GM23338 (cell line): Measurements from ENCODE around the gene OPRPN. TPM values are rescaled to one million over a fixed set of nuclear protein-coding genes. Genes with fewer than 3 reads are reported as not detected.

Experiments
- ATAC-seq: fragments of 200-7000 bp; cut with Tn5 transposase; 3 replicates; pipeline ENCODE4 v1.9.1; 2020
- DNase-seq: peaks from one replicate; pipeline ENCODE4 v3.0.0-alpha.2; 2015; ENCODE audit warnings: low spot score
- H2AFZ ChIP-seq: fragments of 200-600 bp; sonication (generic); 2 replicates; pipeline ENCODE4 v1.8.0; 2016; ENCODE audit warnings: antibody characterized with exemption, mild to moderate bottlenecking, moderate library complexity
- H3F3A ChIP-seq: fragments of 200-600 bp; sonication (generic); replicated peaks from 2 replicates; pipeline ENCODE4 v1.8.0; 2017; ENCODE audit warnings: antibody characterized with exemption, mixed run types, low read depth
- H3K27ac ChIP-seq: fragments of 200-600 bp; sonication (generic); 2 replicates; pipeline ENCODE4 v1.6.1; 2016; ENCODE audit warnings: low read depth
- H3K27me3 ChIP-seq: fragments of 200-600 bp; sonication (generic); 2 replicates; pipeline ENCODE4 v1.8.0; 2016; ENCODE audit warnings: mild to moderate bottlenecking, mixed run types, moderate library complexity; ENCODE audit not compliant: insufficient read depth
- H3K36me3 ChIP-seq: fragments of 200-600 bp; sonication (generic); 2 replicates; pipeline ENCODE4 v1.8.0; 2016; ENCODE audit warnings: mild to moderate bottlenecking; ENCODE audit not compliant: insufficient read depth
- H3K4me1 ChIP-seq: fragments of 200-600 bp; sonication (generic); 2 replicates; pipeline ENCODE4 v1.8.0; 2016; ENCODE audit warnings: mild to moderate bottlenecking, moderate library complexity; ENCODE audit not compliant: insufficient read depth
- H3K4me2 ChIP-seq: fragments of 200-600 bp; sonication (generic); 2 replicates; pipeline ENCODE4 v1.7.1; 2017; ENCODE audit warnings: mixed run types
- H3K4me3 ChIP-seq: fragments of 200-600 bp; sonication (generic); 2 replicates; pipeline ENCODE4 v1.6.1; 2016; ENCODE audit warnings: mixed run types
- H3K79me2 ChIP-seq: fragments of 200-600 bp; sonication (generic); replicated peaks from 2 replicates; pipeline ENCODE4 v1.8.0; 2017; ENCODE audit warnings: mild to moderate bottlenecking; ENCODE audit not compliant: insufficient read depth
- H3K9me2 ChIP-seq: fragments of 200-600 bp; sonication (generic); 2 replicates; pipeline ENCODE4 v1.8.0; 2017; ENCODE audit not compliant: insufficient read depth
- H4K20me1 ChIP-seq: fragments of 200-600 bp; sonication (generic); replicated peaks from 2 replicates; pipeline ENCODE4 v1.8.0; 2017; ENCODE audit warnings: mild to moderate bottlenecking; ENCODE audit not compliant: insufficient read depth
- H3K27ac Mint-ChIP-seq: 2 replicates; pipeline ENCODE4 v1.8.0; 2020; ENCODE audit warnings: inconsistent platforms, mild to moderate bottlenecking, moderate library complexity, mixed read lengths
- H3K27me3 Mint-ChIP-seq: 3 replicates; pipeline ENCODE4 v1.8.0; 2022; ENCODE audit warnings: low read depth, mild to moderate bottlenecking, moderate library complexity, mixed read lengths, inconsistent platforms; ENCODE audit not compliant: insufficient read depth, poor library complexity
- H3K36me3 Mint-ChIP-seq: 3 replicates; pipeline ENCODE4 v1.8.0; 2021; ENCODE audit warnings: low read depth, mild to moderate bottlenecking, inconsistent platforms, moderate library complexity, mixed read lengths
- H3K4me1 Mint-ChIP-seq: 3 replicates; pipeline ENCODE4 v1.8.0; 2020; ENCODE audit warnings: mild to moderate bottlenecking, inconsistent platforms, mixed read lengths
- H3K4me3 Mint-ChIP-seq: 3 replicates; pipeline ENCODE4 v1.8.0; 2021; ENCODE audit warnings: moderate library complexity, mild to moderate bottlenecking, inconsistent platforms, mixed read lengths
- H3K9me3 Mint-ChIP-seq: 3 replicates; pipeline ENCODE4 v1.8.0; 2020; ENCODE audit warnings: moderate library complexity, mild to moderate bottlenecking, inconsistent platforms, mixed read lengths
- CREB1 ChIP-seq: fragments of 250-450 bp; sonication (Bioruptor Pico); IDR thresholded peaks from 2 replicates; pipeline ENCODE4 v1.5.0; 2020; ENCODE audit warnings: low read depth, mild to moderate bottlenecking, moderate library complexity
- ETS1 ChIP-seq: IDR thresholded peaks from 2 replicates; pipeline ENCODE4 v1.6.1; 2016; ENCODE audit warnings: antibody characterized with exemption
- EZH2 ChIP-seq: fragments of 200-600 bp; sonication (generic); IDR thresholded peaks from one replicate; pipeline ENCODE4 v1.8.0; 2017; ENCODE audit warnings: antibody characterized with exemption, mild to moderate bottlenecking, low read depth; ENCODE audit not compliant: unreplicated experiment
- EZH2phosphoT487 ChIP-seq: fragments of 200-600 bp; sonication (generic); IDR thresholded peaks from one replicate; pipeline ENCODE4 v1.8.1; 2018; ENCODE audit warnings: antibody characterized with exemption; ENCODE audit not compliant: unreplicated experiment
- JUNB ChIP-seq: IDR thresholded peaks from one replicate; pipeline ENCODE4 v1.6.1; 2016; ENCODE audit warnings: antibody characterized with exemption; ENCODE audit not compliant: unreplicated experiment
- NANOG ChIP-seq: IDR thresholded peaks from 2 replicates; pipeline ENCODE4 v1.6.1; 2016; ENCODE audit warnings: antibody characterized with exemption, borderline replicate concordance
- POLR2AphosphoS5 ChIP-seq: IDR thresholded peaks from 2 replicates; pipeline ENCODE4 v1.6.1; 2016; ENCODE audit warnings: antibody characterized with exemption, low read depth
- REST ChIP-seq: IDR thresholded peaks from one replicate; pipeline ENCODE4 v1.6.1; 2018; ENCODE audit warnings: antibody characterized with exemption; ENCODE audit not compliant: unreplicated experiment
- STAT1 ChIP-seq: IDR thresholded peaks from one replicate; pipeline ENCODE4 v1.6.1; 2016; ENCODE audit warnings: antibody characterized with exemption; ENCODE audit not compliant: unreplicated experiment
- ZNF114 ChIP-seq: fragments of 250-450 bp; sonication (Bioruptor Pico); IDR thresholded peaks from 2 replicates; pipeline ENCODE4 v1.5.0; 2020; ENCODE audit warnings: mild to moderate bottlenecking, moderate library complexity
- ZNF331 ChIP-seq: fragments of 250-450 bp; sonication (Bioruptor Pico); IDR thresholded peaks from 2 replicates; pipeline ENCODE4 v1.5.0; 2020; ENCODE audit warnings: low read depth, mild to moderate bottlenecking, moderate library complexity
- polyA plus RNA-seq: library from polyadenylated mRNA; unstranded; fragments of >200 nt; fragmentation: Nextera tagmentation; extraction: Ambion mirVana; gene quantifications from 2 replicates; pipeline ENCODE4 v1.2.1, GENCODE V29; 2016
- total RNA-seq: library from RNA; depleted of rRNA; stranded (reverse); fragments of >200 nt; shearing (Covaris generic); gene quantifications from 2 replicates; pipeline ENCODE4 v1.2.3, GENCODE V29; 2014
- TF ChIP-seq, protein P1 (sequence below): fragments of 250-450 bp; sonication (Bioruptor Pico); IDR thresholded peaks from 2 replicates; pipeline ENCODE4 v1.5.0; 2020; ENCODE audit warnings: mild to moderate bottlenecking, moderate library complexity
- TF ChIP-seq, protein P2 (sequence below), 2 experiments: fragments of 200-600 bp in 1 of 2; sonication (generic) in 1 of 2; conservative IDR thresholded peaks; 2 replicates each; pipeline versions ENCODE4 v1.5.1 to v1.6.1; 2016 to 2017; ENCODE audit warnings: antibody characterized with exemption in 2 of 2, low read depth in 2 of 2, mild to moderate bottlenecking in 2 of 2, moderate library complexity in 1 of 2

The OPRPN gene
- total and polyA plus RNA-seq, 2 experiments from 2014 or later: not detected

DNA sequence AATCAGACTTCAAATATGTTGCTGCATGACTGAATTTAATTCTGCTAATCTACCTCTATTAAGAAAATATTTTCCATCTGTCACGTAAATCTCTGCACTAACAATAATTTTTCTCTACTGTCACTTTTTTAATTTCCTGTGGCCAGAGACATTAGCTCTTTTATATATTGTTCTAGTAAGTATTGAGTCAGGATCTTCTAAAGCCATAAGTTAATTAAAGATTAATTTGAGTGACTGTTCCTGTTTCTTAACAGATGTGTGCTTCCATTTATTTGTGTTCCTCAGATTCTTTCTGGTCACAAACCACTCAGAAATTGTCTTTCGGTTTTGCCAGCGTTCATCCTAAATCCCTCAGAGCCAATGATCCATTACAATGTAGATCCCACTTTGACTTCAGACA lies 17.2 kb upstream of the OPRPN start:
- Histone ChIP-seq H3K27ac (no peak overlapping the region), H3K4me3 (no peak overlapping the region), H2AFZ (no peak overlapping the region), H3K36me3 (no peaks in the 10 kb centered on the region), H3F3A (no peaks in the 10 kb centered on the region), H3K9me2 (no peaks in the 10 kb centered on the region; the same call in 1 of the 2 replicates), H4K20me1 (no peaks in the 10 kb centered on the region), H3K27me3 (no peaks in the 10 kb centered on the region), H3K4me2 (no peak overlapping the region), H3K79me2 (no peaks in the 10 kb centered on the region), H3K4me1 (no peaks in the 10 kb centered on the region)
- H3K4me1 Mint-ChIP-seq: no peaks in the 10 kb centered on the region; the same call in 2 of the 3 replicates
- TF ChIP-seq, protein P1, sequence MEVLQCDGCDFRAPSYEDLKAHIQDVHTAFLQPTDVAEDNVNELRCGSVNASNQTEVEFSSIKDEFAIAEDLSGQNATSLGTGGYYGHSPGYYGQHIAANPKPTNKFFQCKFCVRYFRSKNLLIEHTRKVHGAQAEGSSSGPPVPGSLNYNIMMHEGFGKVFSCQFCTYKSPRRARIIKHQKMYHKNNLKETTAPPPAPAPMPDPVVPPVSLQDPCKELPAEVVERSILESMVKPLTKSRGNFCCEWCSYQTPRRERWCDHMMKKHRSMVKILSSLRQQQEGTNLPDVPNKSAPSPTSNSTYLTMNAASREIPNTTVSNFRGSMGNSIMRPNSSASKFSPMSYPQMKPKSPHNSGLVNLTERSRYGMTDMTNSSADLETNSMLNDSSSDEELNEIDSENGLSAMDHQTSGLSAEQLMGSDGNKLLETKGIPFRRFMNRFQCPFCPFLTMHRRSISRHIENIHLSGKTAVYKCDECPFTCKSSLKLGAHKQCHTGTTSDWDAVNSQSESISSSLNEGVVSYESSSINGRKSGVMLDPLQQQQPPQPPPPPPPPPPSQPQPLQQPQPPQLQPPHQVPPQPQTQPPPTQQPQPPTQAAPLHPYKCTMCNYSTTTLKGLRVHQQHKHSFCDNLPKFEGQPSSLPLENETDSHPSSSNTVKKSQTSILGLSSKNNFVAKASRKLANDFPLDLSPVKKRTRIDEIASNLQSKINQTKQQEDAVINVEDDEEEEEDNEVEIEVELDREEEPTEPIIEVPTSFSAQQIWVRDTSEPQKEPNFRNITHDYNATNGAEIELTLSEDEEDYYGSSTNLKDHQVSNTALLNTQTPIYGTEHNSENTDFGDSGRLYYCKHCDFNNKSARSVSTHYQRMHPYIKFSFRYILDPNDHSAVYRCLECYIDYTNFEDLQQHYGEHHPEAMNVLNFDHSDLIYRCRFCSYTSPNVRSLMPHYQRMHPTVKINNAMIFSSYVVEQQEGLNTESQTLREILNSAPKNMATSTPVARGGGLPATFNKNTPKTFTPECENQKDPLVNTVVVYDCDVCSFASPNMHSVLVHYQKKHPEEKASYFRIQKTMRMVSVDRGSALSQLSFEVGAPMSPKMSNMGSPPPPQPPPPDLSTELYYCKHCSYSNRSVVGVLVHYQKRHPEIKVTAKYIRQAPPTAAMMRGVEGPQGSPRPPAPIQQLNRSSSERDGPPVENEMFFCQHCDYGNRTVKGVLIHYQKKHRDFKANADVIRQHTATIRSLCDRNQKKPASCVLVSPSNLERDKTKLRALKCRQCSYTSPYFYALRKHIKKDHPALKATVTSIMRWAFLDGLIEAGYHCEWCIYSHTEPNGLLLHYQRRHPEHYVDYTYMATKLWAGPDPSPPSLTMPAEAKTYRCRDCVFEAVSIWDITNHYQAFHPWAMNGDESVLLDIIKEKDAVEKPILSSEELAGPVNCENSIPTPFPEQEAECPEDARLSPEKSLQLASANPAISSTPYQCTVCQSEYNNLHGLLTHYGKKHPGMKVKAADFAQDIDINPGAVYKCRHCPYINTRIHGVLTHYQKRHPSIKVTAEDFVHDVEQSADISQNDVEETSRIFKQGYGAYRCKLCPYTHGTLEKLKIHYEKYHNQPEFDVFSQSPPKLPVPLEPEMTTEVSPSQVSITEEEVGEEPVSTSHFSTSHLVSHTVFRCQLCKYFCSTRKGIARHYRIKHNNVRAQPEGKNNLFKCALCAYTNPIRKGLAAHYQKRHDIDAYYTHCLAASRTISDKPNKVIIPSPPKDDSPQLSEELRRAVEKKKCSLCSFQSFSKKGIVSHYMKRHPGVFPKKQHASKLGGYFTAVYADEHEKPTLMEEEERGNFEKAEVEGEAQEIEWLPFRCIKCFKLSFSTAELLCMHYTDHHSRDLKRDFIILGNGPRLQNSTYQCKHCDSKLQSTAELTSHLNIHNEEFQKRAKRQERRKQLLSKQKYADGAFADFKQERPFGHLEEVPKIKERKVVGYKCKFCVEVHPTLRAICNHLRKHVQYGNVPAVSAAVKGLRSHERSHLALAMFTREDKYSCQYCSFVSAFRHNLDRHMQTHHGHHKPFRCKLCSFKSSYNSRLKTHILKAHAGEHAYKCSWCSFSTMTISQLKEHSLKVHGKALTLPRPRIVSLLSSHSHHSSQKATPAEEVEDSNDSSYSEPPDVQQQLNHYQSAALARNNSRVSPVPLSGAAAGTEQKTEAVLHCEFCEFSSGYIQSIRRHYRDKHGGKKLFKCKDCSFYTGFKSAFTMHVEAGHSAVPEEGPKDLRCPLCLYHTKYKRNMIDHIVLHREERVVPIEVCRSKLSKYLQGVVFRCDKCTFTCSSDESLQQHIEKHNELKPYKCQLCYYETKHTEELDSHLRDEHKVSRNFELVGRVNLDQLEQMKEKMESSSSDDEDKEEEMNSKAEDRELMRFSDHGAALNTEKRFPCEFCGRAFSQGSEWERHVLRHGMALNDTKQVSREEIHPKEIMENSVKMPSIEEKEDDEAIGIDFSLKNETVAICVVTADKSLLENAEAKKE (CRISPR knock-in tag): no peak
- no peak for TF ChIP-seq REST
- no peak for TF ChIP-seq ZNF331 (CRISPR knock-in tag)
- TF ChIP-seq NANOG: no peak
- TF ChIP-seq, protein P2, sequence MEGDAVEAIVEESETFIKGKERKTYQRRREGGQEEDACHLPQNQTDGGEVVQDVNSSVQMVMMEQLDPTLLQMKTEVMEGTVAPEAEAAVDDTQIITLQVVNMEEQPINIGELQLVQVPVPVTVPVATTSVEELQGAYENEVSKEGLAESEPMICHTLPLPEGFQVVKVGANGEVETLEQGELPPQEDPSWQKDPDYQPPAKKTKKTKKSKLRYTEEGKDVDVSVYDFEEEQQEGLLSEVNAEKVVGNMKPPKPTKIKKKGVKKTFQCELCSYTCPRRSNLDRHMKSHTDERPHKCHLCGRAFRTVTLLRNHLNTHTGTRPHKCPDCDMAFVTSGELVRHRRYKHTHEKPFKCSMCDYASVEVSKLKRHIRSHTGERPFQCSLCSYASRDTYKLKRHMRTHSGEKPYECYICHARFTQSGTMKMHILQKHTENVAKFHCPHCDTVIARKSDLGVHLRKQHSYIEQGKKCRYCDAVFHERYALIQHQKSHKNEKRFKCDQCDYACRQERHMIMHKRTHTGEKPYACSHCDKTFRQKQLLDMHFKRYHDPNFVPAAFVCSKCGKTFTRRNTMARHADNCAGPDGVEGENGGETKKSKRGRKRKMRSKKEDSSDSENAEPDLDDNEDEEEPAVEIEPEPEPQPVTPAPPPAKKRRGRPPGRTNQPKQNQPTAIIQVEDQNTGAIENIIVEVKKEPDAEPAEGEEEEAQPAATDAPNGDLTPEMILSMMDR (conservative IDR thresholded peaks at IDR 0.05; ENCODE audit: low read depth in 2 of 2): no peak
- no peak for TF ChIP-seq EZH2phosphoT487
- TF ChIP-seq STAT1: no peak
- TF ChIP-seq POLR2AphosphoS5: no peak
- no peak for TF ChIP-seq EZH2
- TF ChIP-seq ZNF114 (CRISPR knock-in tag): no peak
- TF ChIP-seq CREB1: no peak
- no peak for TF ChIP-seq ETS1
- TF ChIP-seq JUNB: no peak
- no peak for ATAC-seq
- no peaks in the 10 kb centered on the region for H3K27me3 Mint-ChIP-seq
- DNase-seq: no peak
- no peak overlapping the region for H3K27ac Mint-ChIP-seq
- H3K36me3 Mint-ChIP-seq: no peaks in the 10 kb centered on the region
- H3K9me3 Mint-ChIP-seq: no peaks in the 10 kb centered on the region
- no peak overlapping the region for H3K4me3 Mint-ChIP-seq
